MM.1S (cell line): ENCODE results near the gene STK32B.

Source experiments
- DNase-seq: peaks from one replicate; pipeline ENCODE4 v3.0.0-alpha.2; 2015
- H2AFZ ChIP-seq: fragments of 300-600 bp; sonication (generic); 2 replicates; pipeline ENCODE4 v1.6.0; 2016; ENCODE audit warnings: antibody characterized with exemption, low read length
- H3F3A ChIP-seq: fragments of 300-600 bp; sonication (generic); 2 replicates; pipeline ENCODE4 v1.6.1; 2016; ENCODE audit warnings: mild to moderate bottlenecking, antibody characterized with exemption, low read length, moderate library complexity, mixed read lengths; ENCODE audit not compliant: insufficient read depth
- H3K27ac ChIP-seq: fragments of 300-600 bp; sonication (generic); 2 replicates; pipeline ENCODE4 v1.5.1; 2016; ENCODE audit warnings: mild to moderate bottlenecking, low read length
- H3K27me3 ChIP-seq: fragments of 300-600 bp; sonication (generic); replicated peaks from 2 replicates; pipeline ENCODE4 v1.6.0; 2016; ENCODE audit warnings: low read length; ENCODE audit not compliant: insufficient read depth
- H3K36me3 ChIP-seq: fragments of 300-600 bp; sonication (generic); replicated peaks from 2 replicates; pipeline ENCODE4 v1.6.1; 2016; ENCODE audit warnings: mild to moderate bottlenecking, low read length, mixed read lengths; ENCODE audit not compliant: insufficient read depth
- H3K4me1 ChIP-seq: fragments of 300-600 bp; sonication (generic); 2 replicates; pipeline ENCODE4 v1.6.1; 2016; ENCODE audit warnings: low read length, mixed read lengths
- H3K4me2 ChIP-seq: fragments of 300-600 bp; sonication (generic); 2 replicates; pipeline ENCODE4 v1.6.0; 2016; ENCODE audit warnings: low read depth, low read length
- H3K4me3 ChIP-seq: fragments of 300-600 bp; sonication (generic); 2 replicates; pipeline ENCODE4 v1.5.1; 2016; ENCODE audit warnings: low read length, mixed read lengths
- H3K79me2 ChIP-seq: fragments of 300-600 bp; sonication (generic); 2 replicates; pipeline ENCODE4 v1.6.1; 2016; ENCODE audit warnings: mixed run types, low read length, mixed read lengths
- H3K9ac ChIP-seq: fragments of 300-600 bp; sonication (generic); 2 replicates; pipeline ENCODE4 v1.6.1; 2016; ENCODE audit warnings: low read length, mixed read lengths
- H3K9me2 ChIP-seq: fragments of 300-600 bp; sonication (generic); replicated peaks from 2 replicates; pipeline ENCODE4 v1.6.1; 2016; ENCODE audit warnings: mild to moderate bottlenecking, low read length, mixed read lengths; ENCODE audit not compliant: insufficient read depth
- H3K9me3 ChIP-seq: fragments of 300-600 bp; sonication (generic); replicated peaks from 2 replicates; pipeline ENCODE4 v1.6.1; 2016; ENCODE audit warnings: mild to moderate bottlenecking, low read length, mixed read lengths; ENCODE audit not compliant: insufficient read depth
- H4K20me1 ChIP-seq: fragments of 300-600 bp; sonication (generic); 2 replicates; pipeline ENCODE4 v1.6.1; 2016; ENCODE audit warnings: mild to moderate bottlenecking, low read length, moderate library complexity, mixed read lengths; ENCODE audit not compliant: insufficient read depth
- CTCF ChIP-seq: fragments of 300-600 bp; sonication (generic); IDR thresholded peaks from 2 replicates; pipeline ENCODE4 v1.5.1; 2016; ENCODE audit warnings: antibody characterized with exemption, low read length, mixed read lengths
- EZH2 ChIP-seq: fragments of 300-600 bp; sonication (generic); optimal IDR thresholded peaks from 2 replicates; pipeline ENCODE3; 2017; ENCODE audit warnings: low read depth, mild to moderate bottlenecking, antibody characterized with exemption, low read length, mixed read lengths
- EZH2phosphoT487 ChIP-seq: fragments of 300-600 bp; sonication (generic); IDR thresholded peaks from 2 replicates; pipeline ENCODE4 v1.6.1; 2018; ENCODE audit warnings: antibody characterized with exemption, low read length

Gene STK32B

GRCh38 chr4:5100336-5100735, 49.1 kb downstream of the STK32B start:
- no peak overlapping the region for H2AFZ ChIP-seq
- H3K4me2 ChIP-seq = no peak overlapping the region
- no peaks in the 10 kb centered on the region for H3K4me1 ChIP-seq
- H4K20me1 ChIP-seq = no peaks in the 10 kb centered on the region
- no peaks in the 10 kb centered on the region for H3K9me2 ChIP-seq
- H3K36me3 ChIP-seq = no peaks in the 10 kb centered on the region
- H3K9ac ChIP-seq = no peak overlapping the region
- H3K27ac ChIP-seq = no peak overlapping the region
- no peak for TF ChIP-seq CTCF
- TF ChIP-seq EZH2 = no peak
- TF ChIP-seq EZH2phosphoT487 = no peak
- H3K27me3 ChIP-seq = no peaks in the 10 kb centered on the region
- no peaks in the 10 kb centered on the region for H3K9me3 ChIP-seq
- no peaks in the 10 kb centered on the region for H3K79me2 ChIP-seq
- no peak overlapping the region for H3K4me3 ChIP-seq
- H3F3A ChIP-seq = no peaks in the 10 kb centered on the region
- no peak for DNase-seq

- H3K4me2 ChIP-seq = no peak overlapping the region
- H2AFZ ChIP-seq = no peak overlapping the region
- H4K20me1 ChIP-seq = no peaks in the 10 kb centered on the region
- no peaks in the 10 kb centered on the region for H3F3A ChIP-seq
- no peak overlapping the region for H3K4me3 ChIP-seq
- H3K9ac ChIP-seq = no peak overlapping the region
- no peak overlapping the region for H3K27ac ChIP-seq
- H3K9me3 ChIP-seq = no peaks in the 10 kb centered on the region
- no peaks in the 10 kb centered on the region for H3K4me1 ChIP-seq
- DNase-seq = no peak
- H3K79me2 ChIP-seq = no peaks in the 10 kb centered on the region
- no peak for TF ChIP-seq CTCF
- H3K36me3 ChIP-seq = no peaks in the 10 kb centered on the region
- no peaks in the 10 kb centered on the region for H3K9me2 ChIP-seq
- no peaks in the 10 kb centered on the region for H3K27me3 ChIP-seq
These were observed 49.7 kb downstream of the STK32B start for GRCh38 chr4:5100986-5101385.

GRCh38 chr4:5101571-5101970, 50.3 kb downstream of the STK32B start:
- Histone ChIP-seq H4K20me1 (no peaks in the 10 kb centered on the region), H3K9ac (no peak overlapping the region), H3F3A (no peaks in the 10 kb centered on the region), H3K79me2 (no peaks in the 10 kb centered on the region), H3K9me2 (no peaks in the 10 kb centered on the region), H3K4me2 (no peak overlapping the region), H3K36me3 (no peaks in the 10 kb centered on the region), H3K27ac (no peak overlapping the region), H3K4me3 (no peak overlapping the region), H3K4me1 (no peaks in the 10 kb centered on the region), H3K9me3 (no peaks in the 10 kb centered on the region), H2AFZ (no peak overlapping the region), H3K27me3 (no peaks in the 10 kb centered on the region)
- no peak for DNase-seq
- TF ChIP-seq EZH2 (no peak), EZH2phosphoT487 (no peak), CTCF (no peak)

GRCh38 chr4:5110901-5111300, 59.6 kb downstream of the STK32B start:
- no peaks in the 10 kb centered on the region for H4K20me1 ChIP-seq
- H3K9me2 ChIP-seq = no peaks in the 10 kb centered on the region
- no peak overlapping the region for H2AFZ ChIP-seq
- no peak overlapping the region for H3K4me3 ChIP-seq
- no peaks in the 10 kb centered on the region for H3K27me3 ChIP-seq
- no peaks in the 10 kb centered on the region for H3K79me2 ChIP-seq
- no peak overlapping the region for H3K4me2 ChIP-seq
- H3K36me3 ChIP-seq = no peaks in the 10 kb centered on the region
- no peak for TF ChIP-seq EZH2phosphoT487
- TF ChIP-seq CTCF = no peak
- no peak for TF ChIP-seq EZH2
- H3K9ac ChIP-seq = no peak overlapping the region
- H3F3A ChIP-seq = no peaks in the 10 kb centered on the region
- DNase-seq = no peak
- H3K9me3 ChIP-seq = no peaks in the 10 kb centered on the region
- no peaks in the 10 kb centered on the region for H3K4me1 ChIP-seq
- H3K27ac ChIP-seq = no peak overlapping the region
